ENCODE measurements around the gene NIPAL1.

DNA sequence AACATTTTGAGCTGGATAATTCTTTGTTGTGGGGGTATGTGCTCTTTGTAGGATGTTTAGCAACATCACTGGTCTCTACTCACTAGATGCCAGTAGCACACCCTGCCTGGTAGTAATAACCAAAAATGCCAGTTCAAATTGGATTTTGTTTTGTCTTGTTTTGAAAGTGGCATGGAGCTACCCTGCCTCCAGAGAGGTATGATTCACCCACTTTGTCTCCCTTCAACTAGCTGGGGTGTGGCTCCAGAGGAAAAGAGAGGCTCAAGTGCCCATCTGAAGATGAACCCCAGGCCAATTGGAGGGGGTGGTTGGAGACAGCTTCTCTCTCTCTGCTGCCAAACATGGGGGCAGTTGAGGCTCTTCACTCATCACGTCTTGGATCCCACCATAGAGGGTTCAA is 34.5 kb downstream of the NIPAL1 start:
- TF ChIP-seq, protein P1, sequence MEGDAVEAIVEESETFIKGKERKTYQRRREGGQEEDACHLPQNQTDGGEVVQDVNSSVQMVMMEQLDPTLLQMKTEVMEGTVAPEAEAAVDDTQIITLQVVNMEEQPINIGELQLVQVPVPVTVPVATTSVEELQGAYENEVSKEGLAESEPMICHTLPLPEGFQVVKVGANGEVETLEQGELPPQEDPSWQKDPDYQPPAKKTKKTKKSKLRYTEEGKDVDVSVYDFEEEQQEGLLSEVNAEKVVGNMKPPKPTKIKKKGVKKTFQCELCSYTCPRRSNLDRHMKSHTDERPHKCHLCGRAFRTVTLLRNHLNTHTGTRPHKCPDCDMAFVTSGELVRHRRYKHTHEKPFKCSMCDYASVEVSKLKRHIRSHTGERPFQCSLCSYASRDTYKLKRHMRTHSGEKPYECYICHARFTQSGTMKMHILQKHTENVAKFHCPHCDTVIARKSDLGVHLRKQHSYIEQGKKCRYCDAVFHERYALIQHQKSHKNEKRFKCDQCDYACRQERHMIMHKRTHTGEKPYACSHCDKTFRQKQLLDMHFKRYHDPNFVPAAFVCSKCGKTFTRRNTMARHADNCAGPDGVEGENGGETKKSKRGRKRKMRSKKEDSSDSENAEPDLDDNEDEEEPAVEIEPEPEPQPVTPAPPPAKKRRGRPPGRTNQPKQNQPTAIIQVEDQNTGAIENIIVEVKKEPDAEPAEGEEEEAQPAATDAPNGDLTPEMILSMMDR (conservative IDR thresholded peaks at IDR 0.05; ENCODE audit: low read depth, low read length), result no peak
- no peak for TF ChIP-seq EZH2phosphoT487 (IDR thresholded peaks at IDR 0.05; ENCODE audit: borderline replicate concordance, low read length)
- no peak for TF ChIP-seq EZH2 (IDR thresholded peaks at IDR 0.05; ENCODE audit: low read length, unreplicated experiment)

All from PC-3 (cell line).